ENCODE results near the gene DLG2.

The DLG2 gene

GRCh38 chr11:85539740-85540139, 87.4 kb downstream of the DLG2 start:
- no peak for TF ChIP-seq CTCF (IDR thresholded peaks at IDR 0.05; ENCODE audit: borderline replicate concordance, control extremely low read depth, extremely low read depth, insufficient read depth, missing control alignments)
- in situ Hi-C loops (cut with MboI; ENCODE audit: low sequenced_read_pairs, unreplicated experiment) = no loop called here
- DNase-seq (ENCODE audit: low spot score) = no peak

- no peak for TF ChIP-seq CTCF (IDR thresholded peaks at IDR 0.05; ENCODE audit: borderline replicate concordance, control extremely low read depth, extremely low read depth, insufficient read depth, missing control alignments)
- DNase-seq (ENCODE audit: low spot score) = no peak
- in situ Hi-C loops (cut with MboI; ENCODE audit: low sequenced_read_pairs, unreplicated experiment) = no loop called here
Observed at GRCh38 chr11:85539029-85539689, 88.0 kb downstream of the DLG2 start.

- in situ Hi-C loops (cut with MboI; ENCODE audit: low sequenced_read_pairs, unreplicated experiment) = no loop called here
- no peak for DNase-seq (ENCODE audit: low spot score)
- no peak for TF ChIP-seq CTCF (IDR thresholded peaks at IDR 0.05; ENCODE audit: borderline replicate concordance, control extremely low read depth, extremely low read depth, insufficient read depth, missing control alignments)
Observed at GRCh38 chr11:85536438-85536837, 90.7 kb downstream of the DLG2 start.

GRCh38 chr11:85534806-85535205, 92.3 kb downstream of the DLG2 start:
- no peak for TF ChIP-seq CTCF (IDR thresholded peaks at IDR 0.05; ENCODE audit: borderline replicate concordance, control extremely low read depth, extremely low read depth, insufficient read depth, missing control alignments)
- no peak for DNase-seq (ENCODE audit: low spot score)
- in situ Hi-C loops (cut with MboI; ENCODE audit: low sequenced_read_pairs, unreplicated experiment) = no loop called here

- no peak for DNase-seq (ENCODE audit: low spot score)
- in situ Hi-C loops (cut with MboI; ENCODE audit: low sequenced_read_pairs, unreplicated experiment) = no loop called here
- TF ChIP-seq CTCF (IDR thresholded peaks at IDR 0.05; ENCODE audit: borderline replicate concordance, control extremely low read depth, extremely low read depth, insufficient read depth, missing control alignments) = no peak
Observed at GRCh38 chr11:85531191-85531897, 95.8 kb downstream of the DLG2 start.

GRCh38 chr11:85530634-85531033, 96.5 kb downstream of the DLG2 start:
- in situ Hi-C loops (cut with MboI; ENCODE audit: low sequenced_read_pairs, unreplicated experiment) = no loop called here
- TF ChIP-seq CTCF (IDR thresholded peaks at IDR 0.05; ENCODE audit: borderline replicate concordance, control extremely low read depth, extremely low read depth, insufficient read depth, missing control alignments) = no peak
- DNase-seq (ENCODE audit: low spot score) = no peak
